ENCODE measurements around the gene SMAD3.

Gene SMAD3

DNA sequence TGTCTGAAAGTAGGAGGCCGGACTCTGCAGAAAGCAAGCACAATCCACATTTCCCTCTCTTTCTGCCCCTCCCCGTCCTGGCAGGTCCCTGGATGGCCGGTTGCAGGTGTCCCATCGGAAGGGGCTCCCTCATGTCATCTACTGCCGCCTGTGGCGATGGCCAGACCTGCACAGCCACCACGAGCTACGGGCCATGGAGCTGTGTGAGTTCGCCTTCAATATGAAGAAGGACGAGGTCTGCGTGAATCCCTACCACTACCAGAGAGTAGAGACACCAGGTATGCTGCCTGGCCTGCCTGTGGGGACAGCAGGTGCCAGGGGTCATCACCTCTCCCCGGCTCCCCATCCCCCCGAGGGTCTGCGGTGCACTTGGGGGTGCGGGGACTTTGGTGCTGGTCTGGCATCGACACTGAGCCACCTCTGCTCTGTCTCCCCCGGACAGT, 99.4 kb downstream of the SMAD3 start:
- Histone ChIP-seq H3K4me1 (ENCODE audit: control insufficient read depth, insufficient read depth, low read length) (peaks cover 43% of the 10 kb centered on the region), H3K9me3 (ENCODE audit: control insufficient read depth, insufficient read depth, low read depth, low read length) (no peaks in the 10 kb centered on the region), H3K27me3 (ENCODE audit: control insufficient read depth, insufficient read depth, low read length) (no peaks in the 10 kb centered on the region), H3K27ac (ENCODE audit: low read depth, low read length) (peak overlapping the region; percentile 54; the same call in 1 of the 2 replicates), H3K9ac (ENCODE audit: low read length) (peak overlapping the region; percentile 69), H3K4me3 (ENCODE audit: low read depth, low read length) (peak overlapping the region; percentile 40; the same call in 1 of the 2 replicates), H3K36me3 (ENCODE audit: control insufficient read depth, insufficient read depth, low read length) (peaks cover 20% of the 10 kb centered on the region)

DNA sequence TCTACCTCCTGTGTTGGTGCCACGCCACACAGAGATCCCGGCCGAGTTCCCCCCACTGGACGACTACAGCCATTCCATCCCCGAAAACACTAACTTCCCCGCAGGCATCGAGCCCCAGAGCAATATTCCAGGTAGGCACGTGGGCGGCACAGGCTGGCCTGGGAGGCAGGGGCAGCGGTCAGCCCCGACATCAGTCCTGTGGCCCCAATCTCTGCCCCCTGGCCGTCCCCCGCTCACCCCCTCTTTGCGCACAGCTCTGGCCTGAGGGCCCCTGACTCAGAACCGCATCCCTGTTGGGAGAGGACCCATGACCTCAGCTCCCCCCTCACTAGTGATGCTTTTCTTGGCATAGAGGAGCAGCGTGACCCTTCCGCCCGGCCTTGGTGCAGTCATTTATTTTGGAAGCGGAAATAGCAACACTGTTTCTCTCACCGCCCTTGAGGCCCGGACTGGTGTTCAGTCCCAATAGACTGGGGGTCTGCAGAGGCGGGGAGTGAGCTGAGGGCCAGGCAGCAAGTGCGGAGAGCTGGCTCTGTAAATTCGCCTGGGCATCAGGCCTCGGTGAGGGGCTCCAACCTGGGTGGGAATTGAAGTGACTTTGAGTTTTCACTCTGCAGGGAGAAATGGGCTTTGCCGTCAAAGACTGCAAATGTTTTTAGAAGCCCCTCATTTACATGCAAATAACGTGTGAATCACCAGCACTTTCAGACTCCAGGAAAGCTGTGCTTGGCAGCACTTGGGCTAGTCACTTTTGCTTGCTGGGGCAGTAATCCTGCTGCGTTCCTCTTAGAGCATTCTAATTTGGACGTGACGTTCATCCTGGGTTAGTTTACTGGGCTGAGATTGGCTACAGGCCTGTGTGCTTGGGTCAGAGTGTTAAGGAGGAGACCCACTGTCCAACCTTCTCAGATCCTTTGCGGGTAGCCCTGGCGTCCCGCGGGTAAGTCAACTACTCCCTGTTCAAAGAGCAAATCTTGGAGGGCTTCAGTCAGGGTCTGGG, 100.2 kb downstream of the SMAD3 start:
- Histone ChIP-seq H3K4me3 (ENCODE audit: low read depth, low read length) (peak overlapping the region; percentile 40), H3K27ac (ENCODE audit: low read depth, low read length) (peak overlapping the region; percentile 54), H3K4me1 (ENCODE audit: control insufficient read depth, insufficient read depth, low read length) (peaks cover 43% of the 10 kb centered on the region), H3K9ac (ENCODE audit: low read length) (peak overlapping the region; percentile 69), H3K27me3 (ENCODE audit: control insufficient read depth, insufficient read depth, low read length) (no peaks in the 10 kb centered on the region), H3K36me3 (ENCODE audit: control insufficient read depth, insufficient read depth, low read length) (peaks cover 27% of the 10 kb centered on the region), H3K9me3 (ENCODE audit: control insufficient read depth, insufficient read depth, low read depth, low read length) (no peaks in the 10 kb centered on the region)

DNA sequence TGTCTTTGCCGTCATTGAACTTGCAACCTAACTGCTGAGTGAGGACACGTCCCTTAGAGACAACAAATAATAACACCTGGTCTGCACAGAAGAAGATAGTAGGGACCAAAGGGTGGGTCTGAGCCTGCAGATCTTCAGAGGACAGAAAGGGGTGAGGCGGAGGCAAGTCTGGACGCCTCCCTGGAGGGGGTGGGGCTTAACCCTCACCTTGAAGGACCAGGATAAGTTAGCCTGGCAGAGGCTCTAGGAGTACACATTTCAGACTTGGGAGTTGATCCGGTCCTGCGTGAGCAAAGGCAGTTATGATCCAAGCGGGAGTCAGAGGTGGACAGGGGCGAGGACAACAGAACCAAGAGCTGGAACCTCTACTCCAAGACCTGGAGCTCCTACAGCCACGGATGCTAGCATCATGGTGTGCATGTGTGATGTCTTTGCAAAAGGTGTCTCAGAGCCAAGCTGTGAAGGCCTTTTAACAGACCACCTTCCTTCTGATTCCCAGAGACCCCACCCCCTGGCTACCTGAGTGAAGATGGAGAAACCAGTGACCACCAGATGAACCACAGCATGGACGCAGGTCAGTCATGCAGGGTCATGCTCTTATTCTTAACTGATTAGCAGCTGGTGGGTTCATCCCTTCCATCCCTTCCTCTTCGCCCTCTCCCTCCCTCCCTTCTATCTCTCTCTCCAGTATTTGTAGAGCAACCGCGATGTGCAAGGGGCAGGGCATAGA, 101.0 kb downstream of the SMAD3 start:
- H3K4me1 ChIP-seq (ENCODE audit: control insufficient read depth, insufficient read depth, low read length): peaks cover 43% of the 10 kb centered on the region
- peaks cover 31% of the 10 kb centered on the region for H3K36me3 ChIP-seq (ENCODE audit: control insufficient read depth, insufficient read depth, low read length)
- no peaks in the 10 kb centered on the region for H3K9me3 ChIP-seq (ENCODE audit: control insufficient read depth, insufficient read depth, low read depth, low read length)
- no peaks in the 10 kb centered on the region for H3K27me3 ChIP-seq (ENCODE audit: control insufficient read depth, insufficient read depth, low read length)
- peak overlapping the region; percentile 54 for H3K27ac ChIP-seq (ENCODE audit: low read depth, low read length)
- H3K4me3 ChIP-seq (ENCODE audit: low read depth, low read length): peak overlapping the region; percentile 24
- peak overlapping the region; percentile 69 for H3K9ac ChIP-seq (ENCODE audit: low read length)

DNA sequence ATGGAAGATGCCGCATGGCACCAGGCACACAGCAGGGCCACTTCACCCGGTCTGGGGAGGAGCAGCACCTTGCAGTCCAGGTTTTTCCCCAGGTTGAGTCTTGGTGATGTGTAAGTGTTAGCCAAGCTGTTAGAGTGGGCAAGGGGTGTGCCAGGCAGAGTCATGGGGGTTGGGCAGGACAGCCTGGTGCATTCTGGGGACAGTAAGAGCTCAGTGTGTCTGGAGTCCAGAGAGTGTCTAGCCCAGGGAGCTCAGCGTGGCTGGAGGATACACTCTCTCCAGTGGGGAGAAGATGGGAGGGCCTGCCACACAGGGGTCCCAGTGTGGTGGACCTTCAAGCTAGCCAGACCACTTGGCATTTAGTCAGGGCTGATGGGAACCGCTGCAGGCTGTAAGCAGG, 101.7 kb downstream of the SMAD3 start:
- H3K9me3 ChIP-seq (ENCODE audit: control insufficient read depth, insufficient read depth, low read depth, low read length): no peaks in the 10 kb centered on the region
- peaks cover 43% of the 10 kb centered on the region for H3K4me1 ChIP-seq (ENCODE audit: control insufficient read depth, insufficient read depth, low read length)
- H3K9ac ChIP-seq (ENCODE audit: low read length): no peak overlapping the region
- peaks cover 35% of the 10 kb centered on the region for H3K36me3 ChIP-seq (ENCODE audit: control insufficient read depth, insufficient read depth, low read length)
- no peaks in the 10 kb centered on the region for H3K27me3 ChIP-seq (ENCODE audit: control insufficient read depth, insufficient read depth, low read length)
- no peak overlapping the region for H3K4me3 ChIP-seq (ENCODE audit: low read depth, low read length)
- no peak overlapping the region for H3K27ac ChIP-seq (ENCODE audit: low read depth, low read length)

DNA sequence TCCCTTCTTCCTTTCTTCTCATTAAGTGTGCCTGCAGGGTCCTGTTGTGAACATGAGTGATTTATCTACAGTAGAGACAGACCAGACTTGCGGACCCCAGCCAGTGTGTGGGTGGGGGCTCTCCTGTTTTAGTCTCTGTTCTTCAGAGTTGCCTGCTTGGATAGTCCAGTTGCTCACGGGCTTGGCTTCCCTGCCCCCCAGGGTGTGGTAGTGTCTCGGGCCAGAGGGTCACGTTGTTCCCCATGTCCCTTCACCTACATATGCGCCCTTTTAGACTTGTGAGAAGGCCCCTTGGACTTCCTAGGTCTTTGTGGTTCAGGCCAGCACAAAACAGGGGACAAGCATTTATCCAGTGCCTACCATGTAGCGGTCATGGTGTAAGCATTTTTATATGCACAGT, 103.3 kb downstream of the SMAD3 start:
- H3K27me3 ChIP-seq (ENCODE audit: control insufficient read depth, insufficient read depth, low read length): no peaks in the 10 kb centered on the region
- H3K4me1 ChIP-seq (ENCODE audit: control insufficient read depth, insufficient read depth, low read length): peaks cover 39% of the 10 kb centered on the region
- no peak overlapping the region for H3K4me3 ChIP-seq (ENCODE audit: low read depth, low read length)
- H3K27ac ChIP-seq (ENCODE audit: low read depth, low read length): no peak overlapping the region
- no peaks in the 10 kb centered on the region for H3K9me3 ChIP-seq (ENCODE audit: control insufficient read depth, insufficient read depth, low read depth, low read length)
- H3K9ac ChIP-seq (ENCODE audit: low read length): no peak overlapping the region
- peaks cover 38% of the 10 kb centered on the region for H3K36me3 ChIP-seq (ENCODE audit: control insufficient read depth, insufficient read depth, low read length)

DNA sequence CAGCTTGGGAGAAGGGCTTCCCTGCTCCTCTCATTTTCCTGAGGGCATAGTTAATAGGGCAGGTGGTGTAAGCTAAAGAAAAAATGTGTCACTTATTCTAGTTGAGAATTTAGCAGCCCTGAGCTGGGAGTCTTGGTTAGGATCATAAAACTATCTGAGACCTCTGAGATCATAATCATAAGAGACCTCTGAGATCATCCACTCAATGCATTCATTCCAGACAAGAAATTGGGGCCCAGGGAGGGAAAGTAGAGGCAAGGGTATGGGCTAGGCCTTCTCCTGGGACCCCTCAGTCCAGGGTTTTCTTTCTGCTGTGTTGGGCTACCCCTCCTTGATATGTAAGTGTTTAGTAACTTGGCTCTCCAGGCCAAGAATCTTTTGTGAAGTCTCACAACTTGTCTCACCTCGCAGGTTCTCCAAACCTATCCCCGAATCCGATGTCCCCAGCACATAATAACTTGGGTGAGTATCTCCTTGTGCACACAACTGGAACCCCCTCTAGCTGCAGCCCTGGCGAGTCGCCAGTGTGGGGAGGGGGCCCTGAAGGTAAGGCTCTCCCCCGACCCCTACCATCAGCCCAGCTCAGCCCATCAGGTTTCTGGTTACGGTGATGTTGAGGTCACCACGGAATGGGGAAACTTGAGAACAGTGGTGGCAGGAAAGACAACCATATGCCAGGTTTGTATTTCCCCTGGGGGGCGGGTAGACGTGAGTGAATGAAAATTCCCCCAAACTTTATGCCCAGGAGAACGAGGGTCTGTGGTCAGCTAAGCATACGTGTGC, 104.9 kb downstream of the SMAD3 start:
- H3K9ac ChIP-seq (ENCODE audit: low read length): no peak overlapping the region
- no peak overlapping the region for H3K27ac ChIP-seq (ENCODE audit: low read depth, low read length)
- H3K27me3 ChIP-seq (ENCODE audit: control insufficient read depth, insufficient read depth, low read length): no peaks in the 10 kb centered on the region
- no peak overlapping the region for H3K4me3 ChIP-seq (ENCODE audit: low read depth, low read length)
- no peaks in the 10 kb centered on the region for H3K9me3 ChIP-seq (ENCODE audit: control insufficient read depth, insufficient read depth, low read depth, low read length)
- peaks cover 38% of the 10 kb centered on the region for H3K36me3 ChIP-seq (ENCODE audit: control insufficient read depth, insufficient read depth, low read length)
- peaks cover 39% of the 10 kb centered on the region for H3K4me1 ChIP-seq (ENCODE audit: control insufficient read depth, insufficient read depth, low read length)

DNA sequence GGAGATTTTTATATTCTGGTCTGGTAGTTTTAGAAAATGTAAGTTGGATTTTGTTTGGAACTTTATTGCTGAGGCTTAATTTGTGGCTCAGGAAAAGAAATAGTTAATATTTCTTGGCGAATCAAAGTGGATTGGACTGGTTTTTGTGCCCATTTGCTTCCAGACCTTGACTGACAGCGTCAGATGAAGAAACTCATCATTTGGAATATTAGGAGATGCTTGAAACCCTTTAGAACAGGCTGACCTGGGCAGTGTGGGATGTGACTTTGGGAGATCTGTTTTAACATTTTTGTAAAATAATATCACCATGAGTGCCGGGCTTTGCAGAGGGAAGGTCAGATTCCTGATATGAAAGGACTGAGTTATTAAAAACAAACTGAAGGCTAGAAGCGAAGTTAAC, 106.1 kb downstream of the SMAD3 start:
- H3K27me3 ChIP-seq (ENCODE audit: control insufficient read depth, insufficient read depth, low read length): no peaks in the 10 kb centered on the region
- no peak overlapping the region for H3K9ac ChIP-seq (ENCODE audit: low read length)
- H3K27ac ChIP-seq (ENCODE audit: low read depth, low read length): no peak overlapping the region
- H3K9me3 ChIP-seq (ENCODE audit: control insufficient read depth, insufficient read depth, low read depth, low read length): no peaks in the 10 kb centered on the region
- H3K4me3 ChIP-seq (ENCODE audit: low read depth, low read length): no peak overlapping the region
- H3K4me1 ChIP-seq (ENCODE audit: control insufficient read depth, insufficient read depth, low read length): peaks cover 39% of the 10 kb centered on the region
- H3K36me3 ChIP-seq (ENCODE audit: control insufficient read depth, insufficient read depth, low read length): peaks cover 37% of the 10 kb centered on the region

DNA sequence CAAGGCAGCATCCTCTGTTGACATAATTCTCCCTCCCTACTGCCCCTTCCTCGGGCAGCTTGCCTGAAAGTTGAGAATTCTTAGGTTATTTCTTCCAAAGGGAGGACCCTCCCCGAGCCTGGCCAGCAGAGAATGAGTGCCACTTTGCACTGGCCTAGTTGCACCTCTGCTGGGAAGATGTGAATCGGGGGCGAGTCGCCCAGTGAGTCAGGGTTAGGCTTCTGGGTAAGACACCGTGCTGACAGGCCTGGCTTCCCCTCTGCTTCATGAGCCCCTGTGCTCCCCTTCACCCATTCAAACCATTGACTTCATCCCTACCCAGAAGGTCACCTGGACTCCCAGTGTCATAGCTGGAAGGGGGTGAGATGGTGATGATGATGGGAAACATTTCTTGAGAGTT, 106.8 kb downstream of the SMAD3 start:
- H3K9ac ChIP-seq (ENCODE audit: low read length): no peak overlapping the region

DNA sequence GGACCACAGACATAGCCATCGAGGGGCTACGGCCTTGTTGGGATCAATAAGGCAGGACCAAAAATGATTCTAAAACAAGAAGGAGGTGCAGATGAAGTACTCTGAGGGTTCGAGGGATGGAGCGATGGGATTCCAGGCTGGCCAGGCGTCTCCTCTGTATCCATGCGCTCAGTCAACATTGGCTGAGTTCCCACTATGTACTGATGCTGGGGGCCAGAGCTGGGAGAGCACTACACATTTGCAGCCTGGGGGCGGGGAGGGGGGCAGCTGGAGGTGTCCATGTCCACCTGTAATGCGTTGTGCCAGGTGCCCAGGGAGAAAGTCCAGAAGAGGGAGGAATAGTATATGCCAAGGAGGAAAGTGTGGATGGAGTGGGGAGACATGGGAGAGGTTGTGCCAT, 107.6 kb downstream of the SMAD3 start:
- no peak overlapping the region for H3K27ac ChIP-seq (ENCODE audit: low read depth, low read length)
- no peak overlapping the region for H3K9ac ChIP-seq (ENCODE audit: low read length)
- peaks cover 38% of the 10 kb centered on the region for H3K4me1 ChIP-seq (ENCODE audit: control insufficient read depth, insufficient read depth, low read length)
- peaks cover 23% of the 10 kb centered on the region; the same call in 1 of the 2 replicates for H3K36me3 ChIP-seq (ENCODE audit: control insufficient read depth, insufficient read depth, low read length)
- no peaks in the 10 kb centered on the region for H3K27me3 ChIP-seq (ENCODE audit: control insufficient read depth, insufficient read depth, low read length)
- H3K4me3 ChIP-seq (ENCODE audit: low read depth, low read length): no peak overlapping the region
- no peaks in the 10 kb centered on the region for H3K9me3 ChIP-seq (ENCODE audit: control insufficient read depth, insufficient read depth, low read depth, low read length)

More for the DNA sequence above, 106.8 kb downstream of the SMAD3 start:
- Histone ChIP-seq H3K27ac (ENCODE audit: low read depth, low read length) (no peak overlapping the region), H3K27me3 (ENCODE audit: control insufficient read depth, insufficient read depth, low read length) (no peaks in the 10 kb centered on the region), H3K9me3 (ENCODE audit: control insufficient read depth, insufficient read depth, low read depth, low read length) (no peaks in the 10 kb centered on the region), H3K36me3 (ENCODE audit: control insufficient read depth, insufficient read depth, low read length) (peaks cover 30% of the 10 kb centered on the region), H3K4me1 (ENCODE audit: control insufficient read depth, insufficient read depth, low read length) (peaks cover 39% of the 10 kb centered on the region), H3K4me3 (ENCODE audit: low read depth, low read length) (no peak overlapping the region)

DNA sequence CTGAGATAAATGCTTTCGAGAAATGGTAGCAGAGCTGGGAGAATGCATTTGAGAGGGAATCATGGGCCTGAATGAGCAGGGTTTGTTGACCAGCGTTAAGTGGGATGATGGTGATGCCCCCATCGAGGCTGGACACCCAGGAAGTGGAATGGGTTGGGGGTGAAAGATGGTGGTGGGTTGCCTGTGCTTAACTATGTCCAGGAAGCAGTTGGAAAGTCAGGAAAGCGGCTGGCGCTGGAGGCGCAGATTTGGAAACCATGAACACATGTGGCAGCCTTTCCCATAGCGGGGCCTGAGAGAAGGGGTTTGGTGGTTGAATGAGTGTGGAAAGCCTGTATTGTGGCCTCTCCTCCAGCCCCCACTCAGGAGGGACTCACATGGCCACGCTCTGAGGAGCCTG, 108.4 kb downstream of the SMAD3 start:
- Histone ChIP-seq H3K27ac (ENCODE audit: low read depth, low read length) (no peak overlapping the region), H3K9me3 (ENCODE audit: control insufficient read depth, insufficient read depth, low read depth, low read length) (no peaks in the 10 kb centered on the region), H3K36me3 (ENCODE audit: control insufficient read depth, insufficient read depth, low read length) (peaks cover 18% of the 10 kb centered on the region; the same call in 1 of the 2 replicates), H3K27me3 (ENCODE audit: control insufficient read depth, insufficient read depth, low read length) (no peaks in the 10 kb centered on the region), H3K4me3 (ENCODE audit: low read depth, low read length) (no peak overlapping the region), H3K9ac (ENCODE audit: low read length) (no peak overlapping the region), H3K4me1 (ENCODE audit: control insufficient read depth, insufficient read depth, low read length) (peaks cover 35% of the 10 kb centered on the region)

Data from HUES6 (cell line).